Activated naive CD4-positive, alpha-beta T cell treated with anti-CD3 and anti-CD28 coated beads, Interleukin-2, amount 10 ng/mL, durations not matched to agents 7 days and 5 days (primary cell): ENCODE results near the gene ID3.

Source experiments
- CTCF ChIA-PET: fragments of 350-600 bp; sonication (Branson Sonifier 250); formaldehyde crosslinking; loops from one replicate; lab custom pipeline; 2021; ENCODE audit warnings: antibody characterized with exemption; lab: Charles Lee
- DNase-seq: peaks from one replicate; pipeline ENCODE4 v3.0.0-alpha.2; 2020
- H3K27ac Mint-ChIP-seq: one replicate; pipeline ENCODE4 v1.8.0; 2021; ENCODE audit warnings: mild to moderate bottlenecking, moderate library complexity, mixed read lengths
- H3K27me3 Mint-ChIP-seq: one replicate; pipeline ENCODE4 v1.8.0; 2021; ENCODE audit warnings: mild to moderate bottlenecking, mixed read lengths
- H3K36me3 Mint-ChIP-seq: one replicate; pipeline ENCODE4 v1.8.0; 2021; ENCODE audit warnings: mixed read lengths
- H3K4me1 Mint-ChIP-seq: one replicate; pipeline ENCODE4 v1.8.0; 2021; ENCODE audit warnings: mixed read lengths
- H3K4me3 Mint-ChIP-seq: one replicate; pipeline ENCODE4 v1.8.0; 2021; ENCODE audit warnings: mild to moderate bottlenecking, moderate library complexity, mixed read lengths
- H3K9me3 Mint-ChIP-seq: one replicate; pipeline ENCODE4 v1.8.0; 2021; ENCODE audit warnings: mixed read lengths

The ID3 gene

GRCh38 chr1:23566304-23566703 lies 7.0 kb upstream of the ID3 start:
- Mint-ChIP-seq H3K36me3 (peaks cover 2% of the 10 kb centered on the region), H3K9me3 (no peaks in the 10 kb centered on the region), H3K27ac (no peak overlapping the region), H3K4me3 (no peak overlapping the region), H3K4me1 (peaks cover 32% of the 10 kb centered on the region), H3K27me3 (peaks cover 98% of the 10 kb centered on the region)
- CTCF ChIA-PET: interaction anchor here (0.7 to 3.3 kb wide), 5 partner anchors 9 to 69 kb away, joined by 3 to 15 read pairs (median 5); no protein-coding TSS in a partner anchor
- DNase-seq: no peak

GRCh38 chr1:23565776-23566175 lies 6.5 kb upstream of the ID3 start:
- CTCF ChIA-PET: interaction anchor here (0.9 to 3.3 kb wide), 5 partner anchors 8 to 69 kb away, joined by 3 to 15 read pairs (median 5); no protein-coding TSS in a partner anchor
- H3K27me3 Mint-ChIP-seq: peaks cover 98% of the 10 kb centered on the region

GRCh38 chr1:23564529-23565122 lies 5.3 kb upstream of the ID3 start:
- peaks cover 2% of the 10 kb centered on the region for H3K36me3 Mint-ChIP-seq
- H3K4me3 Mint-ChIP-seq: no peak overlapping the region
- no peak overlapping the region for H3K27ac Mint-ChIP-seq
- no peaks in the 10 kb centered on the region for H3K9me3 Mint-ChIP-seq
- DNase-seq: no peak
- H3K27me3 Mint-ChIP-seq: peaks cover 98% of the 10 kb centered on the region
- H3K4me1 Mint-ChIP-seq: peaks cover 48% of the 10 kb centered on the region
- CTCF ChIA-PET: interaction anchor here (1.6 to 3.3 kb wide), 4 partner anchors 10 to 70 kb away, joined by 4 to 15 read pairs (median 8); no protein-coding TSS in a partner anchor

More at GRCh38 chr1:23565776-23566175, 6.5 kb upstream of the ID3 start:
- H3K27ac Mint-ChIP-seq: no peak overlapping the region
- peaks cover 2% of the 10 kb centered on the region for H3K36me3 Mint-ChIP-seq
- no peaks in the 10 kb centered on the region for H3K9me3 Mint-ChIP-seq
- H3K4me3 Mint-ChIP-seq: no peak overlapping the region
- H3K4me1 Mint-ChIP-seq: peaks cover 37% of the 10 kb centered on the region
- no peak for DNase-seq

GRCh38 chr1:23563755-23564374 lies 4.6 kb upstream of the ID3 start:
- no peak overlapping the region for H3K4me3 Mint-ChIP-seq
- peaks cover 2% of the 10 kb centered on the region for H3K36me3 Mint-ChIP-seq
- no peak overlapping the region for H3K27ac Mint-ChIP-seq
- no peak for DNase-seq
- peaks cover 49% of the 10 kb centered on the region for H3K4me1 Mint-ChIP-seq
- CTCF ChIA-PET: interaction anchor here (1.1 to 3.3 kb wide), 2 partner anchors 9 to 73 kb away, joined by 3 to 15 read pairs; no protein-coding TSS in a partner anchor
- H3K27me3 Mint-ChIP-seq: peaks cover 94% of the 10 kb centered on the region
- no peaks in the 10 kb centered on the region for H3K9me3 Mint-ChIP-seq

GRCh38 chr1:23563003-23563402 lies 3.7 kb upstream of the ID3 start:
- Mint-ChIP-seq H3K27ac (no peak overlapping the region), H3K36me3 (no peaks in the 10 kb centered on the region), H3K27me3 (peaks cover 86% of the 10 kb centered on the region), H3K4me3 (no peak overlapping the region), H3K4me1 (peaks cover 47% of the 10 kb centered on the region), H3K9me3 (no peaks in the 10 kb centered on the region)
- CTCF ChIA-PET: interaction anchor here (0.7 to 3.3 kb wide), 3 partner anchors 8 to 76 kb away, joined by 3 to 15 read pairs (median 4); no protein-coding TSS in a partner anchor
- DNase-seq: no peak

GRCh38 chr1:23562137-23562876 lies 3.0 kb upstream of the ID3 start:
- Mint-ChIP-seq H3K4me3 (no peak overlapping the region), H3K36me3 (peaks cover 4% of the 10 kb centered on the region), H3K27ac (no peak overlapping the region), H3K9me3 (no peaks in the 10 kb centered on the region), H3K4me1 (peaks cover 51% of the 10 kb centered on the region), H3K27me3 (peaks cover 79% of the 10 kb centered on the region)
- DNase-seq: peak; percentile 41
- CTCF ChIA-PET: interaction anchor here (0.7 kb wide), 2 partner anchors 72 to 75 kb away, joined by 3 to 4 read pairs; no protein-coding TSS in a partner anchor

GRCh38 chr1:23561813-23562100 lies 2.5 kb upstream of the ID3 start:
- CTCF ChIA-PET: no interaction called here
- Mint-ChIP-seq H3K4me1 (peaks cover 53% of the 10 kb centered on the region), H3K27me3 (peaks cover 73% of the 10 kb centered on the region), H3K4me3 (no peak overlapping the region), H3K36me3 (peaks cover 9% of the 10 kb centered on the region), H3K27ac (no peak overlapping the region), H3K9me3 (no peaks in the 10 kb centered on the region)
- DNase-seq: no peak

- Mint-ChIP-seq H3K27ac (no peak overlapping the region), H3K4me3 (no peak overlapping the region), H3K9me3 (no peaks in the 10 kb centered on the region), H3K27me3 (peaks cover 68% of the 10 kb centered on the region), H3K36me3 (peaks cover 12% of the 10 kb centered on the region), H3K4me1 (peaks cover 57% of the 10 kb centered on the region)
- no peak for DNase-seq
- CTCF ChIA-PET: no interaction called here
These were observed 1.9 kb upstream of the ID3 start for GRCh38 chr1:23561076-23561812.

GRCh38 chr1:23559985-23560741 lies 862 bp upstream of the ID3 start:
- no peaks in the 10 kb centered on the region for H3K9me3 Mint-ChIP-seq
- H3K4me1 Mint-ChIP-seq: peaks cover 67% of the 10 kb centered on the region
- H3K4me3 Mint-ChIP-seq: peak overlapping the region; percentile 90
- H3K27me3 Mint-ChIP-seq: peaks cover 57% of the 10 kb centered on the region
- H3K36me3 Mint-ChIP-seq: peaks cover 12% of the 10 kb centered on the region
- no peak for DNase-seq
- CTCF ChIA-PET: interaction anchor here (1.2 to 22.3 kb wide), 4 partner anchors 15 to 74 kb away, joined by 3 to 715 read pairs (median 10); no protein-coding TSS in a partner anchor
- peak overlapping the region; percentile 88 for H3K27ac Mint-ChIP-seq

- CTCF ChIA-PET: interaction anchor here (0.8 to 22.3 kb wide), 5 partner anchors 13 to 75 kb away, joined by 3 to 715 read pairs (median 4); no protein-coding TSS in a partner anchor
- Mint-ChIP-seq H3K9me3 (no peaks in the 10 kb centered on the region), H3K27ac (peak overlapping the region; percentile 88), H3K4me3 (peak overlapping the region; percentile 90), H3K36me3 (peaks cover 12% of the 10 kb centered on the region), H3K27me3 (peaks cover 50% of the 10 kb centered on the region), H3K4me1 (peaks cover 77% of the 10 kb centered on the region)
- peak; percentile 40 for DNase-seq
These were observed 497 bp downstream of the ID3 start for GRCh38 chr1:23558872-23559135.

GRCh38 chr1:23558140-23558871 lies 995 bp downstream of the ID3 start:
- Mint-ChIP-seq H3K4me1 (peaks cover 79% of the 10 kb centered on the region), H3K27ac (peak overlapping the region; percentile 88), H3K4me3 (peak overlapping the region; percentile 90), H3K27me3 (peaks cover 50% of the 10 kb centered on the region), H3K9me3 (no peaks in the 10 kb centered on the region), H3K36me3 (peaks cover 12% of the 10 kb centered on the region)
- peak; percentile 60 for DNase-seq
- CTCF ChIA-PET: interaction anchor here (0.8 to 22.3 kb wide), 9 partner anchors 8 to 190 kb away, joined by 3 to 715 read pairs (median 3); no protein-coding TSS in a partner anchor

GRCh38 chr1:23557471-23558124 lies 1.7 kb downstream of the ID3 start:
- H3K4me1 Mint-ChIP-seq: peaks cover 73% of the 10 kb centered on the region
- peaks cover 12% of the 10 kb centered on the region for H3K36me3 Mint-ChIP-seq
- no peaks in the 10 kb centered on the region for H3K9me3 Mint-ChIP-seq
- CTCF ChIA-PET: interaction anchor here (1.0 to 22.3 kb wide), 9 partner anchors 8 to 190 kb away, joined by 3 to 715 read pairs (median 3); no protein-coding TSS in a partner anchor
- H3K27me3 Mint-ChIP-seq: peaks cover 45% of the 10 kb centered on the region
- peak overlapping the region; percentile 88 for H3K27ac Mint-ChIP-seq
- peak; percentile 26 for DNase-seq
- H3K4me3 Mint-ChIP-seq: peak overlapping the region; percentile 90
